ENCODE data around the gene APIP.
A peak's percentile ranks its signal among the peaks of the same experiment; 100 is the strongest.
"Not testable (repeated sequence)": the region's sequence is repeated elsewhere in the genome, so short reads cannot be mapped to it uniquely, and the experiment has no call there.

Gene APIP

GRCh38 chr11:34909415-34909814 lies 6.8 kb downstream of the APIP start:
- no peak overlapping the region for H3K4me3 ChIP-seq (ENCODE audit: low read depth in 1 of 2, low read length in 2 of 2)
- no peak overlapping the region for H3K9ac ChIP-seq (ENCODE audit: low read depth in 1 of 2, low read length in 2 of 2)
- H3K36me3 ChIP-seq (ENCODE audit: control insufficient read depth in 1 of 2, insufficient read depth in 2 of 2, low read length in 2 of 2) = no peaks in the 10 kb centered on the region
- peaks cover 7 to 25% of the 10 kb centered on the region in 2 donors for H3K4me1 ChIP-seq (ENCODE audit: control insufficient read depth in 1 of 2, insufficient read depth in 2 of 2, low read length in 2 of 2)
- no peaks in the 10 kb centered on the region for H3K27me3 ChIP-seq (ENCODE audit: control insufficient read depth in 1 of 2, insufficient read depth in 2 of 2, low read length in 2 of 2)
- no peak overlapping the region for H3K27ac ChIP-seq (ENCODE audit: low read depth, low read length)
- no peaks in the 10 kb centered on the region for H3K9me3 ChIP-seq (ENCODE audit: control insufficient read depth in 1 of 2, low read length in 2 of 2)

- Histone ChIP-seq H3K4me1 (ENCODE audit: control insufficient read depth in 1 of 2, insufficient read depth in 2 of 2, low read length in 2 of 2) (peaks cover 8 to 27% of the 10 kb centered on the region in 2 donors), H3K4me3 (ENCODE audit: low read depth in 1 of 2, low read length in 2 of 2) (no peak overlapping the region), H3K27ac (ENCODE audit: low read depth, low read length) (no peak overlapping the region), H3K9me3 (ENCODE audit: control insufficient read depth in 1 of 2, low read length in 2 of 2) (no peaks in the 10 kb centered on the region), H3K36me3 (ENCODE audit: control insufficient read depth in 1 of 2, insufficient read depth in 2 of 2, low read length in 2 of 2) (peaks cover 0 to 4% of the 10 kb centered on the region in 2 donors), H3K27me3 (ENCODE audit: control insufficient read depth in 1 of 2, insufficient read depth in 2 of 2, low read length in 2 of 2) (no peaks in the 10 kb centered on the region), H3K9ac (ENCODE audit: low read depth in 1 of 2, low read length in 2 of 2) (no peak overlapping the region)
Observed at GRCh38 chr11:34907934-34908593, 8.1 kb downstream of the APIP start.

GRCh38 chr11:34905666-34906065 lies 10.5 kb downstream of the APIP start:
- no peaks in the 10 kb centered on the region for H3K27me3 ChIP-seq (ENCODE audit: control insufficient read depth in 1 of 2, insufficient read depth in 2 of 2, low read length in 2 of 2)
- peaks cover 6 to 12% of the 10 kb centered on the region in 2 donors for H3K9me3 ChIP-seq (ENCODE audit: control insufficient read depth in 1 of 2, low read length in 2 of 2)
- H3K4me1 ChIP-seq (ENCODE audit: control insufficient read depth in 1 of 2, insufficient read depth in 2 of 2, low read length in 2 of 2) = peaks cover 8 to 22% of the 10 kb centered on the region in 2 donors
- no peak overlapping the region for H3K4me3 ChIP-seq (ENCODE audit: low read depth in 1 of 2, low read length in 2 of 2)
- H3K27ac ChIP-seq (ENCODE audit: low read depth, low read length) = no peak overlapping the region
- H3K9ac ChIP-seq (ENCODE audit: low read depth in 1 of 2, low read length in 2 of 2) = no peak overlapping the region
- H3K36me3 ChIP-seq (ENCODE audit: control insufficient read depth in 1 of 2, insufficient read depth in 2 of 2, low read length in 2 of 2) = peaks cover 0 to 9% of the 10 kb centered on the region in 2 donors

- Histone ChIP-seq H3K27me3 (ENCODE audit: control insufficient read depth in 1 of 2, insufficient read depth in 2 of 2, low read length in 2 of 2) (no peaks in the 10 kb centered on the region), H3K27ac (ENCODE audit: low read depth, low read length) (no peak overlapping the region), H3K4me3 (ENCODE audit: low read depth in 1 of 2, low read length in 2 of 2) (no peak overlapping the region), H3K9me3 (ENCODE audit: control insufficient read depth in 1 of 2, low read length in 2 of 2) (peaks cover 18 to 24% of the 10 kb centered on the region in 2 donors), H3K4me1 (ENCODE audit: control insufficient read depth in 1 of 2, insufficient read depth in 2 of 2, low read length in 2 of 2) (peaks cover 8 to 14% of the 10 kb centered on the region in 2 donors), H3K36me3 (ENCODE audit: control insufficient read depth in 1 of 2, insufficient read depth in 2 of 2, low read length in 2 of 2) (peaks cover 0 to 12% of the 10 kb centered on the region in 2 donors), H3K9ac (ENCODE audit: low read depth in 1 of 2, low read length in 2 of 2) (no peak overlapping the region)
Observed at GRCh38 chr11:34904421-34904955, 11.7 kb downstream of the APIP start.

GRCh38 chr11:34899633-34900016 lies 16.6 kb downstream of the APIP start:
- peak overlapping the region in 1 of 2 donors; percentile 5 for H3K4me3 ChIP-seq (ENCODE audit: low read depth in 1 of 2, low read length in 2 of 2)
- H3K9me3 ChIP-seq (ENCODE audit: control insufficient read depth in 1 of 2, low read length in 2 of 2) = peaks cover 35 to 45% of the 10 kb centered on the region in 2 donors
- peaks cover 3 to 4% of the 10 kb centered on the region in 2 donors for H3K4me1 ChIP-seq (ENCODE audit: control insufficient read depth in 1 of 2, insufficient read depth in 2 of 2, low read length in 2 of 2)
- H3K27ac ChIP-seq (ENCODE audit: low read depth, low read length) = no peak overlapping the region
- H3K27me3 ChIP-seq (ENCODE audit: control insufficient read depth in 1 of 2, insufficient read depth in 2 of 2, low read length in 2 of 2) = no peaks in the 10 kb centered on the region
- no peak overlapping the region for H3K9ac ChIP-seq (ENCODE audit: low read depth in 1 of 2, low read length in 2 of 2)
- H3K36me3 ChIP-seq (ENCODE audit: control insufficient read depth in 1 of 2, insufficient read depth in 2 of 2, low read length in 2 of 2) = peaks cover 0 to 12% of the 10 kb centered on the region in 2 donors

GRCh38 chr11:34898474-34898873 lies 17.7 kb downstream of the APIP start:
- H3K27ac ChIP-seq (ENCODE audit: low read depth, low read length) = no peak overlapping the region
- H3K4me1 ChIP-seq (ENCODE audit: control insufficient read depth in 1 of 2, insufficient read depth in 2 of 2, low read length in 2 of 2) = no peaks in the 10 kb centered on the region
- H3K36me3 ChIP-seq (ENCODE audit: control insufficient read depth in 1 of 2, insufficient read depth in 2 of 2, low read length in 2 of 2) = peaks cover 0 to 12% of the 10 kb centered on the region in 2 donors
- peaks cover 35 to 45% of the 10 kb centered on the region in 2 donors for H3K9me3 ChIP-seq (ENCODE audit: control insufficient read depth in 1 of 2, low read length in 2 of 2)
- H3K4me3 ChIP-seq (ENCODE audit: low read depth in 1 of 2, low read length in 2 of 2) = no peak overlapping the region
- H3K27me3 ChIP-seq (ENCODE audit: control insufficient read depth in 1 of 2, insufficient read depth in 2 of 2, low read length in 2 of 2) = no peaks in the 10 kb centered on the region
- no peak overlapping the region for H3K9ac ChIP-seq (ENCODE audit: low read depth in 1 of 2, low read length in 2 of 2)

GRCh38 chr11:34897171-34897870 lies 18.9 kb downstream of the APIP start:
- no peak overlapping the region for H3K27ac ChIP-seq (ENCODE audit: low read depth, low read length)
- no peak overlapping the region for H3K9ac ChIP-seq (ENCODE audit: low read depth in 1 of 2, low read length in 2 of 2)
- no peaks in the 10 kb centered on the region for H3K27me3 ChIP-seq (ENCODE audit: control insufficient read depth in 1 of 2, insufficient read depth in 2 of 2, low read length in 2 of 2)
- H3K4me1 ChIP-seq (ENCODE audit: control insufficient read depth in 1 of 2, insufficient read depth in 2 of 2, low read length in 2 of 2) = no peaks in the 10 kb centered on the region
- peaks cover 0 to 7% of the 10 kb centered on the region in 2 donors for H3K36me3 ChIP-seq (ENCODE audit: control insufficient read depth in 1 of 2, insufficient read depth in 2 of 2, low read length in 2 of 2)
- peaks cover 35 to 45% of the 10 kb centered on the region in 2 donors for H3K9me3 ChIP-seq (ENCODE audit: control insufficient read depth in 1 of 2, low read length in 2 of 2)
- no peak overlapping the region for H3K4me3 ChIP-seq (ENCODE audit: low read depth in 1 of 2, low read length in 2 of 2)

GRCh38 chr11:34896191-34896590 lies 20.0 kb downstream of the APIP start:
- not testable (repeated sequence) for H3K36me3 ChIP-seq (ENCODE audit: control insufficient read depth in 1 of 2, insufficient read depth in 2 of 2, low read length in 2 of 2); H3K27me3 ChIP-seq (ENCODE audit: control insufficient read depth in 1 of 2, insufficient read depth in 2 of 2, low read length in 2 of 2); H3K4me3 ChIP-seq (ENCODE audit: low read depth in 1 of 2, low read length in 2 of 2); H3K4me1 ChIP-seq (ENCODE audit: control insufficient read depth in 1 of 2, insufficient read depth in 2 of 2, low read length in 2 of 2); H3K9ac ChIP-seq (ENCODE audit: low read depth in 1 of 2, low read length in 2 of 2); H3K27ac ChIP-seq (ENCODE audit: low read depth, low read length)
- peaks cover 31 to 39% of the 10 kb centered on the region in 2 donors for H3K9me3 ChIP-seq (ENCODE audit: control insufficient read depth in 1 of 2, low read length in 2 of 2)

GRCh38 chr11:34893416-34893815 lies 22.8 kb downstream of the APIP start:
- Histone ChIP-seq H3K9me3 (ENCODE audit: control insufficient read depth in 1 of 2, low read length in 2 of 2) (peaks cover 10 to 14% of the 10 kb centered on the region in 2 donors), H3K27ac (ENCODE audit: low read depth, low read length) (no peak overlapping the region), H3K36me3 (ENCODE audit: control insufficient read depth in 1 of 2, insufficient read depth in 2 of 2, low read length in 2 of 2) (peaks cover 0 to 6% of the 10 kb centered on the region in 2 donors), H3K4me3 (ENCODE audit: low read depth in 1 of 2, low read length in 2 of 2) (no peak overlapping the region), H3K9ac (ENCODE audit: low read depth in 1 of 2, low read length in 2 of 2) (no peak overlapping the region), H3K4me1 (ENCODE audit: control insufficient read depth in 1 of 2, insufficient read depth in 2 of 2, low read length in 2 of 2) (no peaks in the 10 kb centered on the region), H3K27me3 (ENCODE audit: control insufficient read depth in 1 of 2, insufficient read depth in 2 of 2, low read length in 2 of 2) (no peaks in the 10 kb centered on the region)

GRCh38 chr11:34891611-34892010 lies 24.6 kb downstream of the APIP start:
- H3K4me1 ChIP-seq (ENCODE audit: control insufficient read depth in 1 of 2, insufficient read depth in 2 of 2, low read length in 2 of 2) = no peaks in the 10 kb centered on the region
- no peaks in the 10 kb centered on the region for H3K27me3 ChIP-seq (ENCODE audit: control insufficient read depth in 1 of 2, insufficient read depth in 2 of 2, low read length in 2 of 2)
- H3K4me3 ChIP-seq (ENCODE audit: low read depth in 1 of 2, low read length in 2 of 2) = no peak overlapping the region
- H3K9ac ChIP-seq (ENCODE audit: low read depth in 1 of 2, low read length in 2 of 2) = no peak overlapping the region
- H3K9me3 ChIP-seq (ENCODE audit: control insufficient read depth in 1 of 2, low read length in 2 of 2) = peaks cover 0 to 2% of the 10 kb centered on the region in 2 donors
- peaks cover 4 to 6% of the 10 kb centered on the region in 2 donors for H3K36me3 ChIP-seq (ENCODE audit: control insufficient read depth in 1 of 2, insufficient read depth in 2 of 2, low read length in 2 of 2)
- H3K27ac ChIP-seq (ENCODE audit: low read depth, low read length) = no peak overlapping the region
